ENCODE measurements around the gene LTBP3. TPM values are rescaled to one million over a fixed set of nuclear protein-coding genes. Genes with fewer than 3 reads are reported as not detected.
A peak's percentile ranks its signal among the peaks of the same experiment; 100 is the strongest.

LTBP3 gene
- total RNA-seq, 1 donor from 2014 or later, result 1.7 TPM

- Mint-ChIP-seq H3K27ac (ENCODE audit: unreplicated experiment) (peak overlapping the region; percentile 54), H3K9me3 (ENCODE audit: unreplicated experiment) (no peaks in the 10 kb centered on the region), H3K36me3 (ENCODE audit: low read depth, unreplicated experiment) (peaks cover 9% of the 10 kb centered on the region), H3K4me3 (ENCODE audit: unreplicated experiment) (peak overlapping the region; percentile 65), H3K4me1 (ENCODE audit: unreplicated experiment) (peaks cover 8% of the 10 kb centered on the region), H3K27me3 (ENCODE audit: unreplicated experiment) (peaks cover 26% of the 10 kb centered on the region)
- DNase-seq (ENCODE audit: low spot score), result no peak
- no peak for TF ChIP-seq CTCF (IDR thresholded peaks at IDR 0.05; ENCODE audit: unreplicated experiment)
Observed at GRCh38 chr11:65542738-65543390, 15.3 kb downstream of the LTBP3 start.

GRCh38 chr11:65541093-65541982 is 16.8 kb downstream of the LTBP3 start:
- no peak for DNase-seq (ENCODE audit: low spot score)
- peaks cover 33% of the 10 kb centered on the region for H3K27me3 Mint-ChIP-seq (ENCODE audit: unreplicated experiment)

GRCh38 chr11:65540290-65541092 is 17.7 kb downstream of the LTBP3 start:
- Mint-ChIP-seq H3K4me3 (ENCODE audit: unreplicated experiment) (peak overlapping the region; percentile 83), H3K9me3 (ENCODE audit: unreplicated experiment) (no peaks in the 10 kb centered on the region), H3K36me3 (ENCODE audit: low read depth, unreplicated experiment) (peaks cover 17% of the 10 kb centered on the region), H3K27ac (ENCODE audit: unreplicated experiment) (no peak overlapping the region), H3K4me1 (ENCODE audit: unreplicated experiment) (peaks cover 2% of the 10 kb centered on the region), H3K27me3 (ENCODE audit: unreplicated experiment) (peaks cover 29% of the 10 kb centered on the region)
- peak; percentile 88 for DNase-seq (ENCODE audit: low spot score)
- TF ChIP-seq CTCF (IDR thresholded peaks at IDR 0.05; ENCODE audit: unreplicated experiment), result peak; percentile 88

More at GRCh38 chr11:65541093-65541982, 16.8 kb downstream of the LTBP3 start:
- peak; percentile 33 for TF ChIP-seq CTCF (IDR thresholded peaks at IDR 0.05; ENCODE audit: unreplicated experiment)
- peaks cover 8% of the 10 kb centered on the region for H3K4me1 Mint-ChIP-seq (ENCODE audit: unreplicated experiment)
- H3K4me3 Mint-ChIP-seq (ENCODE audit: unreplicated experiment), result peak overlapping the region; percentile 83
- no peaks in the 10 kb centered on the region for H3K9me3 Mint-ChIP-seq (ENCODE audit: unreplicated experiment)
- peaks cover 13% of the 10 kb centered on the region for H3K36me3 Mint-ChIP-seq (ENCODE audit: low read depth, unreplicated experiment)
- H3K27ac Mint-ChIP-seq (ENCODE audit: unreplicated experiment), result peak overlapping the region; percentile 30

GRCh38 chr11:65539744-65540289 is 18.3 kb downstream of the LTBP3 start:
- no peak overlapping the region for H3K27ac Mint-ChIP-seq (ENCODE audit: unreplicated experiment)
- peak; percentile 12 for TF ChIP-seq CTCF (IDR thresholded peaks at IDR 0.05; ENCODE audit: unreplicated experiment)
- H3K4me1 Mint-ChIP-seq (ENCODE audit: unreplicated experiment), result peaks cover 2% of the 10 kb centered on the region
- no peak overlapping the region for H3K4me3 Mint-ChIP-seq (ENCODE audit: unreplicated experiment)
- H3K9me3 Mint-ChIP-seq (ENCODE audit: unreplicated experiment), result no peaks in the 10 kb centered on the region
- DNase-seq (ENCODE audit: low spot score), result no peak
- H3K36me3 Mint-ChIP-seq (ENCODE audit: low read depth, unreplicated experiment), result peaks cover 18% of the 10 kb centered on the region
- peaks cover 25% of the 10 kb centered on the region for H3K27me3 Mint-ChIP-seq (ENCODE audit: unreplicated experiment)
